Posterior vena cava (tissue), 2 donors: ENCODE data around the gene GRN. TPM values are rescaled to one million over a fixed set of nuclear protein-coding genes. Genes with fewer than 3 reads are reported as not detected.
"Not testable (repeated sequence)": the region's sequence is repeated elsewhere in the genome, so short reads cannot be mapped to it uniquely, and the experiment has no call there.

Source experiments
- DNase-seq: peaks from one replicate; pipeline ENCODE4 v3.0.0-alpha.2; 2020; ENCODE audit warnings: low spot score
- intact Hi-C, 2 donors: fragments of 100-400 bp; cut with DNase I; formaldehyde crosslinking; loops; one replicate each; pipeline versions ENCODE4 v1.14.1 to v1.14.2; 2022 to 2023
- total RNA-seq, 2 donors: library from RNA; stranded (reverse); fragmentation: NEBNext Ultra II Directional; extraction: Animal tissue kit (Norgen Biotek cat#: 25700); gene quantifications; one replicate each; pipeline ENCODE4 v1.2.1, GENCODE V29; 2021
- donor health status: DM: yes; HTN: yes; CAD: no.
- donor health status: DM: yes; HTN: yes; CAD: no.

GRN gene
- total RNA-seq, 2 donors from 2014 or later = 149 to 261 TPM

GRCh38 chr17:44338702-44339101 lies 6.4 kb upstream of the GRN start:
- DNase-seq = no peak
- intact Hi-C loops = no loop called here

- intact Hi-C loops, DNase-seq: not testable (repeated sequence)
Measured at GRCh38 chr17:44340553-44340952, 4.5 kb upstream of the GRN start.

- no peak for DNase-seq
- intact Hi-C loops = no loop called here
Measured at GRCh38 chr17:44343510-44344209, 1.4 kb upstream of the GRN start.

- intact Hi-C loops = loop anchor here in 1 of 2 donors (1.0 kb wide), 1 partner anchor 24 kb away; no protein-coding TSS in a partner anchor
- DNase-seq = peak; percentile 76
Measured at GRCh38 chr17:44345454-44346026, 438 bp downstream of the GRN start.

- no peak for DNase-seq
- intact Hi-C loops = no loop called here
Measured at GRCh38 chr17:44346064-44346844, 1.2 kb downstream of the GRN start.

- DNase-seq = not testable (repeated sequence)
Measured at GRCh38 chr17:44347206-44348055, 2.3 kb downstream of the GRN start.

GRCh38 chr17:44348234-44348987 lies 3.3 kb downstream of the GRN start:
- intact Hi-C loops = no loop called here
- no peak for DNase-seq

More at GRCh38 chr17:44347206-44348055, 2.3 kb downstream of the GRN start:
- intact Hi-C loops = not testable (repeated sequence)

- intact Hi-C loops = no loop called here
- no peak for DNase-seq
Measured at GRCh38 chr17:44348988-44349364, 3.9 kb downstream of the GRN start.

GRCh38 chr17:44349553-44350070 lies 4.5 kb downstream of the GRN start:
- no peak for DNase-seq
- intact Hi-C loops = no loop called here

GRCh38 chr17:44350733-44351226 lies 5.7 kb downstream of the GRN start:
- DNase-seq = no peak
- intact Hi-C loops = no loop called here

- intact Hi-C loops = no loop called here
- DNase-seq = no peak
Measured at GRCh38 chr17:44351464-44351863, 6.4 kb downstream of the GRN start.

- intact Hi-C loops = no loop called here
- no peak for DNase-seq
Measured at GRCh38 chr17:44351961-44352827, 7.1 kb downstream of the GRN start.

- no peak for DNase-seq
- intact Hi-C loops = no loop called here
Measured at GRCh38 chr17:44352828-44353671, 7.9 kb downstream of the GRN start.

GRCh38 chr17:44353672-44354331 lies 8.7 kb downstream of the GRN start:
- DNase-seq = no peak
- intact Hi-C loops = no loop called here

- intact Hi-C loops = no loop called here
- no peak for DNase-seq
Measured at GRCh38 chr17:44354582-44355561, 9.8 kb downstream of the GRN start.
